CD14-positive monocyte (primary cell): ENCODE measurements around the gene LMTK3. TPM values are rescaled to one million over a fixed set of nuclear protein-coding genes. Genes with fewer than 3 reads are reported as not detected.

Experiments used
- DNase-seq, 3 donors: peaks; one replicate each; pipeline ENCODE4 v3.0.0-alpha.2; 2011 to 2022
- H2AFZ ChIP-seq: 2 replicates; pipeline ENCODE4 v1.6.0; 2012; ENCODE audit warnings: mild to moderate bottlenecking, low read depth, low read length, inconsistent platforms; ENCODE audit not compliant: insufficient read depth, poor library complexity, severe bottlenecking
- H3K27ac ChIP-seq, 2 donors: 1 replicate in 1 of 2; 2 replicates in 1 of 2; pipeline ENCODE4 v1.5.1; 2012 to 2013; ENCODE audit warnings: low read length in 2 of 2, control low read depth in 1 of 2, inconsistent platforms in 1 of 2, low read depth in 1 of 2, mild to moderate bottlenecking in 1 of 2
- H3K27me3 ChIP-seq, 2 donors: one replicate each; pipeline versions ENCODE4 v1.6.0 to v1.6.1; 2011 to 2013; ENCODE audit warnings: low read length in 2 of 2; ENCODE audit not compliant: control insufficient read depth in 2 of 2, insufficient read depth in 2 of 2
- H3K36me3 ChIP-seq, 2 donors: replicated peaks in 1 of 2; 1 replicate in 1 of 2; 2 replicates in 1 of 2; pipeline versions ENCODE4 v1.5.1 to v1.6.1; 2012 to 2013; ENCODE audit warnings: low read length in 2 of 2, control low read depth in 1 of 2, inconsistent platforms in 1 of 2, mild to moderate bottlenecking in 1 of 2; ENCODE audit not compliant: insufficient read depth in 2 of 2, control insufficient read depth in 1 of 2
- H3K4me1 ChIP-seq, 2 donors: 1 replicate in 1 of 2; 2 replicates in 1 of 2; pipeline versions ENCODE4 v1.5.1 to v1.6.1; 2012 to 2013; ENCODE audit warnings: low read length in 2 of 2, control low read depth in 1 of 2, inconsistent platforms in 1 of 2, mild to moderate bottlenecking in 1 of 2, moderate library complexity in 1 of 2; ENCODE audit not compliant: insufficient read depth in 2 of 2, control insufficient read depth in 1 of 2
- H3K4me2 ChIP-seq: replicated peaks from 2 replicates; pipeline ENCODE3; 2012; ENCODE audit warnings: low read length, moderate library complexity, mild to moderate bottlenecking; ENCODE audit not compliant: poor library complexity, severe bottlenecking; ENCODE audit errors: extremely low read depth
- H3K4me3 ChIP-seq, 3 experiments: fragments of 200-600 bp in 1 of 3; sonication (generic) in 1 of 3; replicated peaks in 1 of 3; 1 replicate in 2 of 3; 2 replicates in 1 of 3; pipeline ENCODE4 v1.5.1; 2011 to 2013; ENCODE audit warnings: low read length in 3 of 3, mild to moderate bottlenecking in 3 of 3, control low read depth in 2 of 3, low read depth in 2 of 3, inconsistent platforms in 1 of 3, moderate library complexity in 1 of 3
- H3K79me2 ChIP-seq: 2 replicates; pipeline ENCODE4 v1.6.0; 2012; ENCODE audit warnings: mild to moderate bottlenecking, control low read depth, inconsistent platforms, low read length, moderate library complexity; ENCODE audit not compliant: insufficient read depth
- H3K9ac ChIP-seq: 2 replicates; pipeline ENCODE4 v1.6.0; 2017; ENCODE audit warnings: low read length, mild to moderate bottlenecking; ENCODE audit not compliant: insufficient read depth, poor library complexity, severe bottlenecking
- H3K9me3 ChIP-seq, 2 donors: replicated peaks in 1 of 2; 1 replicate in 1 of 2; 2 replicates in 1 of 2; pipeline versions ENCODE4 v1.5.1 to v1.6.1; 2012 to 2013; ENCODE audit warnings: low read length in 2 of 2, control low read depth in 1 of 2; ENCODE audit not compliant: control insufficient read depth in 1 of 2, insufficient read depth in 1 of 2
- H4K20me1 ChIP-seq: 2 replicates; pipeline ENCODE4 v1.6.0; 2012; ENCODE audit warnings: mild to moderate bottlenecking, low read length, control low read depth, moderate library complexity; ENCODE audit not compliant: insufficient read depth
- H3K27ac Mint-ChIP-seq, 7 donors: one replicate each; pipeline ENCODE4 v1.8.0; 2020; ENCODE audit warnings: mild to moderate bottlenecking in 7 of 7, mixed read lengths in 7 of 7, moderate library complexity in 6 of 7, inconsistent platforms in 2 of 7
- H3K27me3 Mint-ChIP-seq, 3 donors: one replicate each; pipeline ENCODE4 v1.8.0; 2021 to 2022; ENCODE audit warnings: low read depth in 3 of 3, mild to moderate bottlenecking in 3 of 3, mixed read lengths in 3 of 3, moderate library complexity in 3 of 3, inconsistent platforms in 1 of 3
- H3K36me3 Mint-ChIP-seq, 2 donors: one replicate each; pipeline ENCODE4 v1.8.0; 2020; ENCODE audit warnings: mixed read lengths in 2 of 2, inconsistent platforms in 1 of 2, mild to moderate bottlenecking in 1 of 2
- H3K4me1 Mint-ChIP-seq: one replicate; pipeline ENCODE4 v1.8.0; 2020; ENCODE audit warnings: mild to moderate bottlenecking, mixed read lengths
- H3K4me3 Mint-ChIP-seq, 2 donors: one replicate each; pipeline ENCODE4 v1.8.0; 2020; ENCODE audit warnings: mild to moderate bottlenecking in 2 of 2, mixed read lengths in 2 of 2, moderate library complexity in 1 of 2
- H3K9me3 Mint-ChIP-seq, 7 donors: one replicate each; pipeline ENCODE4 v1.8.0; 2020 to 2022; ENCODE audit warnings: mixed read lengths in 7 of 7, mild to moderate bottlenecking in 6 of 7, moderate library complexity in 6 of 7, inconsistent platforms in 2 of 7
- CTCF ChIP-seq: fragments of 200-600 bp; IDR thresholded peaks from one replicate; pipeline ENCODE4 v1.8.0; 2022; ENCODE audit warnings: antibody characterized with exemption, mild to moderate bottlenecking
- WGBS: methylation state at CpG from one replicate; pipeline ENCODE4 v1.1.5; 2013; ENCODE audit warnings: missing lambda C conversion rate; ENCODE audit not compliant: insufficient coverage; 5-methylcytosine and 5-hydroxymethylcytosine counted together
- intact Hi-C, 2 donors: fragments of 100-400 bp; cut with micrococcal nuclease; formaldehyde crosslinking; loops; one replicate each; pipeline versions ENCODE4 v1.15.0 to v1.15.1; 2023
- polyA plus RNA-seq, 3 donors: library from polyadenylated mRNA; depleted of rRNA in 1 of 3; unstranded in 2 of 3; stranded (reverse) in 1 of 3; fragments of 300-500 nt in 2 of 3; fragments of >200 nt in 1 of 3; fragmentation: Illumina TruSeq in 2 of 3; gene quantifications; 1 replicate in 2 of 3; 2 replicates in 1 of 3; pipeline ENCODE4 v1.2.3, GENCODE V29; 2012 to 2021

LMTK3 gene
- polyA plus RNA-seq, 3 donors: 0.08 TPM; not detected in 2

GRCh38 chr19:48537541-48537940, 25.9 kb upstream of the LMTK3 start:
- no peak overlapping the region for H3K4me2 ChIP-seq
- no peak overlapping the region for H3K9ac ChIP-seq
- Mint-ChIP-seq H3K9me3 (peaks cover 0 to 1% (median 0%) of the 10 kb centered on the region in 7 donors), H3K27me3 (peaks cover 1 to 10% (median 3%) of the 10 kb centered on the region in 3 donors), H3K4me1 (no peaks in the 10 kb centered on the region), H3K36me3 (no peaks in the 10 kb centered on the region), H3K27ac (no peak overlapping the region), H3K4me3 (no peak overlapping the region)
- no peaks in the 10 kb centered on the region for H4K20me1 ChIP-seq
- WGBS: no CpG with 5 or more reads among the region's 7 CpGs
- H3K27ac ChIP-seq: no peak overlapping the region
- intact Hi-C loops: no loop called here
- no peaks in the 10 kb centered on the region for H3K79me2 ChIP-seq
- no peak for TF ChIP-seq CTCF
- H2AFZ ChIP-seq: no peak overlapping the region
- H3K36me3 ChIP-seq: no peaks in the 10 kb centered on the region
- H3K4me3 ChIP-seq: no peak overlapping the region
- DNase-seq: no peak
- H3K27me3 ChIP-seq: no peaks in the 10 kb centered on the region
- H3K4me1 ChIP-seq: no peaks in the 10 kb centered on the region
- no peaks in the 10 kb centered on the region for H3K9me3 ChIP-seq

- Histone ChIP-seq H3K36me3 (no peaks in the 10 kb centered on the region), H3K4me3 (no peak overlapping the region), H3K79me2 (no peaks in the 10 kb centered on the region), H3K9ac (no peak overlapping the region), H3K27ac (no peak overlapping the region), H3K27me3 (no peaks in the 10 kb centered on the region), H3K9me3 (peaks cover 7% of the 10 kb centered on the region in 2 donors), H3K4me2 (no peak overlapping the region), H2AFZ (no peak overlapping the region), H4K20me1 (no peaks in the 10 kb centered on the region), H3K4me1 (no peaks in the 10 kb centered on the region)
- no peak for TF ChIP-seq CTCF
- H3K4me1 Mint-ChIP-seq: no peaks in the 10 kb centered on the region
- no peak overlapping the region for H3K27ac Mint-ChIP-seq
- intact Hi-C loops: no loop called here
- no peak overlapping the region for H3K4me3 Mint-ChIP-seq
- H3K9me3 Mint-ChIP-seq: peaks cover 4 to 14% (median 8%) of the 10 kb centered on the region in 7 donors
- WGBS: 98% methylated on average over 7 of the region's 10 CpGs
- DNase-seq: no peak
- no peaks in the 10 kb centered on the region for H3K36me3 Mint-ChIP-seq
- peaks cover 7 to 16% (median 12%) of the 10 kb centered on the region in 3 donors for H3K27me3 Mint-ChIP-seq
Measured at GRCh38 chr19:48533770-48534169, 22.1 kb upstream of the LMTK3 start.
